HEK293 (cell line): Measurements from ENCODE around the gene AK3.

Experiments used
- CTCF ChIA-PET: fragments of 350-600 bp; formaldehyde crosslinking; extraction: SDS; loops from one replicate; lab custom pipeline; 2021; ENCODE audit warnings: antibody characterized with exemption; lab: Yijun Ruan, JAX
- POLR2A ChIA-PET: fragments of 300-600 bp; formaldehyde crosslinking; extraction: SDS; loops from one replicate; lab custom pipeline; 2020; ENCODE audit warnings: antibody characterized with exemption, inconsistent platforms; lab: Yijun Ruan, JAX
- H3K27ac ChIP-seq: fragments of 200-500 bp; sonication (Bioruptor generic); 2 replicates; pipeline ENCODE4 v1.5.1; 2014; ENCODE audit warnings: low read depth, low read length, control low read depth, inconsistent platforms; ENCODE audit errors: extremely low read depth
- H3K36me3 ChIP-seq, 2 experiments: fragments of 200-500 bp in 1 of 2; sonication (Bioruptor generic) in 1 of 2; 1 replicate in 1 of 2; 2 replicates in 1 of 2; pipeline ENCODE4 v1.5.1; 2014 to 2017; ENCODE audit warnings: inconsistent platforms in 2 of 2, low read length in 2 of 2; ENCODE audit not compliant: control insufficient read depth in 2 of 2, insufficient read depth in 1 of 2
- H3K4me1 ChIP-seq: fragments of 200-500 bp; sonication (Bioruptor generic); 2 replicates; pipeline ENCODE4 v1.5.1; 2014; ENCODE audit warnings: mild to moderate bottlenecking, low read length, inconsistent platforms; ENCODE audit not compliant: control insufficient read depth, insufficient read depth
- H3K4me3 ChIP-seq: 2 replicates; pipeline ENCODE4 v1.5.1; 2011; ENCODE audit warnings: low read depth, mild to moderate bottlenecking, control low read depth, low read length, moderate library complexity
- H3K9me3 ChIP-seq: fragments of 200-500 bp; sonication (Bioruptor generic); 2 replicates; pipeline ENCODE4 v1.5.1; 2014; ENCODE audit warnings: low read depth, low read length, inconsistent platforms; ENCODE audit not compliant: control insufficient read depth, insufficient read depth
- GFI1B ChIP-seq: fragments of 450-650 bp; formaldehyde crosslinking; IDR thresholded peaks from 2 replicates; pipeline ENCODE4 v1.5.1; 2016; ENCODE audit warnings: missing biosample characterization, missing genetic modification characterization
- GLIS2 ChIP-seq: fragments of 450-650 bp; formaldehyde crosslinking; IDR thresholded peaks from 2 replicates; pipeline ENCODE4 v1.5.1; 2016; ENCODE audit warnings: missing biosample characterization, missing genetic modification characterization
- MZF1 ChIP-seq: fragments of 450-650 bp; formaldehyde crosslinking; IDR thresholded peaks from 2 replicates; pipeline ENCODE4 v1.5.1; 2017; ENCODE audit warnings: missing biosample characterization, missing genetic modification characterization, borderline replicate concordance
- REPIN1 ChIP-seq: fragments of 450-650 bp; formaldehyde crosslinking; IDR thresholded peaks from 2 replicates; pipeline ENCODE4 v1.5.1; 2017; ENCODE audit warnings: missing biosample characterization, missing genetic modification characterization, low read depth
- SP7 ChIP-seq: fragments of 450-650 bp; formaldehyde crosslinking; IDR thresholded peaks from 2 replicates; pipeline ENCODE4 v1.5.1; 2016; ENCODE audit warnings: missing biosample characterization, missing genetic modification characterization
- ZBTB20 ChIP-seq: fragments of 450-650 bp; formaldehyde crosslinking; IDR thresholded peaks from 2 replicates; pipeline ENCODE4 v1.5.1; 2016; ENCODE audit warnings: missing biosample characterization, missing genetic modification characterization
- ZNF2 ChIP-seq: fragments of 450-650 bp; formaldehyde crosslinking; IDR thresholded peaks from 2 replicates; pipeline ENCODE4 v1.5.1; 2016; ENCODE audit warnings: missing biosample characterization, missing genetic modification characterization
- ZNF202 ChIP-seq: fragments of 450-650 bp; formaldehyde crosslinking; IDR thresholded peaks from 2 replicates; pipeline ENCODE4 v1.5.1; 2016; ENCODE audit warnings: missing biosample characterization, missing genetic modification characterization, borderline replicate concordance
- ZNF211 ChIP-seq: fragments of 450-650 bp; formaldehyde crosslinking; IDR thresholded peaks from 2 replicates; pipeline ENCODE4 v1.5.1; 2016; ENCODE audit warnings: low read depth, missing biosample characterization, missing genetic modification characterization
- ZNF248 ChIP-seq: fragments of 450-650 bp; formaldehyde crosslinking; IDR thresholded peaks from 2 replicates; pipeline ENCODE4 v1.5.1; 2017; ENCODE audit warnings: missing biosample characterization, missing genetic modification characterization
- ZNF274 ChIP-seq, 2 experiments: fragments of 200-500 bp in 1 of 2; fragments of 450-650 bp in 1 of 2; sonication (Bioruptor generic) in 1 of 2; formaldehyde crosslinking in 1 of 2; IDR thresholded peaks; 2 replicates each; pipeline versions ENCODE4 v1.5.1 to v1.6.1; 2014 to 2016; ENCODE audit warnings: borderline replicate concordance in 1 of 2, inconsistent platforms in 1 of 2, low read length in 1 of 2, missing biosample characterization in 1 of 2, missing genetic modification characterization in 1 of 2
- ZNF549 ChIP-seq: fragments of 450-650 bp; IDR thresholded peaks from 2 replicates; pipeline ENCODE4 v1.5.1; 2018; ENCODE audit warnings: missing biosample characterization, missing genetic modification characterization, mild to moderate bottlenecking, inconsistent platforms, moderate library complexity
- ZNF610 ChIP-seq: fragments of 450-650 bp; formaldehyde crosslinking; IDR thresholded peaks from 2 replicates; pipeline ENCODE4 v1.5.1; 2016; ENCODE audit warnings: missing biosample characterization, missing genetic modification characterization, borderline replicate concordance
- ZNF830 ChIP-seq: fragments of 450-650 bp; IDR thresholded peaks from 2 replicates; pipeline ENCODE4 v1.5.0; 2018; ENCODE audit warnings: missing biosample characterization, missing genetic modification characterization, low read depth, mild to moderate bottlenecking, moderate library complexity
- ZSCAN18 ChIP-seq: fragments of 450-650 bp; formaldehyde crosslinking; IDR thresholded peaks from 2 replicates; pipeline ENCODE4 v1.5.1; 2016; ENCODE audit warnings: missing biosample characterization, missing genetic modification characterization
- TF ChIP-seq, protein P1 (sequence below): fragments of 450-650 bp; formaldehyde crosslinking; IDR thresholded peaks from 2 replicates; pipeline ENCODE4 v1.5.1; 2016; ENCODE audit warnings: missing biosample characterization, missing genetic modification characterization
- TF ChIP-seq, protein P2 (sequence below): fragments of 450-650 bp; formaldehyde crosslinking; IDR thresholded peaks from 2 replicates; pipeline ENCODE4 v1.5.1; 2016; ENCODE audit warnings: missing biosample characterization, missing genetic modification characterization
- TF ChIP-seq, protein P3 (sequence below): fragments of 450-650 bp; formaldehyde crosslinking; IDR thresholded peaks from 2 replicates; pipeline ENCODE4 v1.5.1; 2017; ENCODE audit warnings: missing biosample characterization, missing genetic modification characterization
- TF ChIP-seq, protein P4 (sequence below): fragments of 450-650 bp; formaldehyde crosslinking; IDR thresholded peaks from 2 replicates; pipeline ENCODE4 v1.5.1; 2016; ENCODE audit warnings: missing biosample characterization, missing genetic modification characterization
- TF ChIP-seq, protein P5 (sequence below): fragments of 450-650 bp; formaldehyde crosslinking; IDR thresholded peaks from 2 replicates; pipeline ENCODE4 v1.5.1; 2016; ENCODE audit warnings: missing biosample characterization, missing genetic modification characterization, borderline replicate concordance

The AK3 gene

DNA sequence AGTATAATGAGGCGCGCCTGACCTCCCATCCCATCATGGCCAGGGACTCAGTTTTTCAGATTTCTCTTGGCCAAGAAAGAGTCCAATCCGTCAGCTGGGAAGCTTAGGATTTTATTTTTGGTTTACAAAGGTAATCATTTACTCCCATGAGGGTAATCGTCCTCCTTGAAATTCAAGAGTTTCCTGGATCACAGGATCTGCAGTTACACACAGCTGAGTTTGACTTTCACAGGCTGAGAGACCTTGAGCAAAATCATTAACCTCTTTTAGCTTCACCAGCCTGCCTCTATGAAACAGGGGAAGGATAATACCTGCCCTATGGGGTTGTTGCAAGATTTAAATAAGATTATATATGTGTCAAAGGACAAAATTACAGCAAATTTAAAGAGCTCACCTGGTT, 15.4 kb upstream of the AK3 start:
- H3K9me3 ChIP-seq = no peaks in the 10 kb centered on the region
- H3K27ac ChIP-seq = no peak overlapping the region
- H3K4me3 ChIP-seq = no peak overlapping the region
- ChIA-PET CTCF (interaction anchor here (0.5 to 1.1 kb wide), 4 partner anchors 12 to 153 kb away, joined by 3 read pairs; partner anchors contain the start of gene RCL1), POLR2A (interaction anchor here (1.1 kb wide), 1 partner anchor 16 kb away, joined by 3 read pairs; the partner anchor contains the start of gene AK3)
- no peaks in the 10 kb centered on the region for H3K36me3 ChIP-seq
- TF ChIP-seq, protein P1, sequence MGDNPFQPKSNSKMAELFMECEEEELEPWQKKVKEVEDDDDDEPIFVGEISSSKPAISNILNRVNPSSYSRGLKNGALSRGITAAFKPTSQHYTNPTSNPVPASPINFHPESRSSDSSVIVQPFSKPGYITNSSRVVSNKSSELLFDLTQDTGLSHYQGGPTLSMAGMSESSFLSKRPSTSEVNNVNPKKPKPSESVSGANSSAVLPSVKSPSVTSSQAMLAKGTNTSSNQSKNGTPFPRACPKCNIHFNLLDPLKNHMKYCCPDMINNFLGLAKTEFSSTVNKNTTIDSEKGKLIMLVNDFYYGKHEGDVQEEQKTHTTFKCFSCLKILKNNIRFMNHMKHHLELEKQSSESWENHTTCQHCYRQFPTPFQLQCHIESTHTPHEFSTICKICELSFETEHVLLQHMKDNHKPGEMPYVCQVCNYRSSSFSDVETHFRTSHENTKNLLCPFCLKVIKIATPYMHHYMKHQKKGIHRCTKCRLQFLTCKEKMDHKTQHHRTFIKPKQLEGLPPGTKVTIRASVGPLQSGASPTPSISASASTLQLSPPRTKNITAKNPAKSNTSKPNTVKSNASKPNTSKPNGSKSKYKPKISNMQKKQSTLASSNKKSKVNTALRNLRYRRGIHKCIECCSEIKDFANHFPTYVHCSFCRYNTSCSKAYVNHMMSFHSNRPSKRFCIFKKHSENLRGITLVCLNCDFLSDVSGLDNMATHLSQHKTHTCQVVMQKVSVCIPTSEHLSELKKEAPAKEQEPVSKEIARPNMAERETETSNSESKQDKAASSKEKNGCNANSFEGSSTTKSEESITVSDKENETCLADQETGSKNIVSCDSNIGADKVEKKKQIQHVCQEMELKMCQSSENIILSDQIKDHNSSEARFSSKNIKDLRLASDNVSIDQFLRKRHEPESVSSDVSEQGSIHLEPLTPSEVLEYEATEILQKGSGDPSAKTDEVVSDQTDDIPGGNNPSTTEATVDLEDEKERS (tag by site-specific recombination) = no peak
- TF ChIP-seq SP7 (no peak), GFI1B (tag by site-specific recombination) (no peak), ZNF211 (tag by site-specific recombination) (no peak), REPIN1 (no peak), ZNF248 (tag by site-specific recombination) (no peak)
- H3K4me1 ChIP-seq = no peaks in the 10 kb centered on the region

- H3K4me3 ChIP-seq = no peak overlapping the region
- ChIA-PET CTCF (interaction anchor here (0.9 to 1.5 kb wide), 4 partner anchors 7 to 834 kb away, joined by 3 to 10 read pairs (median 4); no protein-coding TSS in a partner anchor), POLR2A (no interaction called here)
- TF ChIP-seq ZBTB20 (tag by site-specific recombination) (no peak), ZNF549 (tag by site-specific recombination) (no peak), ZNF202 (tag by site-specific recombination) (no peak), ZNF610 (tag by site-specific recombination) (no peak), GLIS2 (tag by site-specific recombination) (no peak), ZNF830 (tag by site-specific recombination) (no peak), ZSCAN18 (no peak), ZNF2 (tag by site-specific recombination) (no peak), MZF1 (no peak), ZNF274 (IDR thresholded peaks at IDR 0.05; ENCODE audit: low read length) (no peak), ZNF274 (tag by site-specific recombination; IDR thresholded peaks at IDR 0.05; ENCODE audit: borderline replicate concordance) (no peak)
- TF ChIP-seq, protein P2, sequence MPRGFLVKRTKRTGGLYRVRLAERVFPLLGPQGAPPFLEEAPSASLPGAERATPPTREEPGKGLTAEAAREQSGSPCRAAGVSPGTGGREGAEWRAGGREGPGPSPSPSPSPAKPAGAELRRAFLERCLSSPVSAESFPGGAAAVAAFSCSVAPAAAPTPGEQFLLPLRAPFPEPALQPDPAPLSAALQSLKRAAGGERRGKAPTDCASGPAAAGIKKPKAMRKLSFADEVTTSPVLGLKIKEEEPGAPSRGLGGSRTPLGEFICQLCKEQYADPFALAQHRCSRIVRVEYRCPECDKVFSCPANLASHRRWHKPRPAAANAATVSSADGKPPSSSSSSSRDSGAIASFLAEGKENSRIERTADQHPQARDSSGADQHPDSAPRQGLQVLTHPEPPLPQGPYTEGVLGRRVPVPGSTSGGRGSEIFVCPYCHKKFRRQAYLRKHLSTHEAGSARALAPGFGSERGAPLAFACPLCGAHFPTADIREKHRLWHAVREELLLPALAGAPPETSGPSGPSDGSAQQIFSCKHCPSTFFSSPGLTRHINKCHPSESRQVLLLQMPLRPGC = no peak
- TF ChIP-seq, protein P3, sequence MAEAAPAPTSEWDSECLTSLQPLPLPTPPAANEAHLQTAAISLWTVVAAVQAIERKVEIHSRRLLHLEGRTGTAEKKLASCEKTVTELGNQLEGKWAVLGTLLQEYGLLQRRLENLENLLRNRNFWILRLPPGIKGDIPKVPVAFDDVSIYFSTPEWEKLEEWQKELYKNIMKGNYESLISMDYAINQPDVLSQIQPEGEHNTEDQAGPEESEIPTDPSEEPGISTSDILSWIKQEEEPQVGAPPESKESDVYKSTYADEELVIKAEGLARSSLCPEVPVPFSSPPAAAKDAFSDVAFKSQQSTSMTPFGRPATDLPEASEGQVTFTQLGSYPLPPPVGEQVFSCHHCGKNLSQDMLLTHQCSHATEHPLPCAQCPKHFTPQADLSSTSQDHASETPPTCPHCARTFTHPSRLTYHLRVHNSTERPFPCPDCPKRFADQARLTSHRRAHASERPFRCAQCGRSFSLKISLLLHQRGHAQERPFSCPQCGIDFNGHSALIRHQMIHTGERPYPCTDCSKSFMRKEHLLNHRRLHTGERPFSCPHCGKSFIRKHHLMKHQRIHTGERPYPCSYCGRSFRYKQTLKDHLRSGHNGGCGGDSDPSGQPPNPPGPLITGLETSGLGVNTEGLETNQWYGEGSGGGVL = no peak
- TF ChIP-seq, protein P4, sequence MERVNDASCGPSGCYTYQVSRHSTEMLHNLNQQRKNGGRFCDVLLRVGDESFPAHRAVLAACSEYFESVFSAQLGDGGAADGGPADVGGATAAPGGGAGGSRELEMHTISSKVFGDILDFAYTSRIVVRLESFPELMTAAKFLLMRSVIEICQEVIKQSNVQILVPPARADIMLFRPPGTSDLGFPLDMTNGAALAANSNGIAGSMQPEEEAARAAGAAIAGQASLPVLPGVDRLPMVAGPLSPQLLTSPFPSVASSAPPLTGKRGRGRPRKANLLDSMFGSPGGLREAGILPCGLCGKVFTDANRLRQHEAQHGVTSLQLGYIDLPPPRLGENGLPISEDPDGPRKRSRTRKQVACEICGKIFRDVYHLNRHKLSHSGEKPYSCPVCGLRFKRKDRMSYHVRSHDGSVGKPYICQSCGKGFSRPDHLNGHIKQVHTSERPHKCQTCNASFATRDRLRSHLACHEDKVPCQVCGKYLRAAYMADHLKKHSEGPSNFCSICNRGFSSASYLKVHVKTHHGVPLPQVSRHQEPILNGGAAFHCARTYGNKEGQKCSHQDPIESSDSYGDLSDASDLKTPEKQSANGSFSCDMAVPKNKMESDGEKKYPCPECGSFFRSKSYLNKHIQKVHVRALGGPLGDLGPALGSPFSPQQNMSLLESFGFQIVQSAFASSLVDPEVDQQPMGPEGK (tag by site-specific recombination) = no peak
- TF ChIP-seq, protein P5, sequence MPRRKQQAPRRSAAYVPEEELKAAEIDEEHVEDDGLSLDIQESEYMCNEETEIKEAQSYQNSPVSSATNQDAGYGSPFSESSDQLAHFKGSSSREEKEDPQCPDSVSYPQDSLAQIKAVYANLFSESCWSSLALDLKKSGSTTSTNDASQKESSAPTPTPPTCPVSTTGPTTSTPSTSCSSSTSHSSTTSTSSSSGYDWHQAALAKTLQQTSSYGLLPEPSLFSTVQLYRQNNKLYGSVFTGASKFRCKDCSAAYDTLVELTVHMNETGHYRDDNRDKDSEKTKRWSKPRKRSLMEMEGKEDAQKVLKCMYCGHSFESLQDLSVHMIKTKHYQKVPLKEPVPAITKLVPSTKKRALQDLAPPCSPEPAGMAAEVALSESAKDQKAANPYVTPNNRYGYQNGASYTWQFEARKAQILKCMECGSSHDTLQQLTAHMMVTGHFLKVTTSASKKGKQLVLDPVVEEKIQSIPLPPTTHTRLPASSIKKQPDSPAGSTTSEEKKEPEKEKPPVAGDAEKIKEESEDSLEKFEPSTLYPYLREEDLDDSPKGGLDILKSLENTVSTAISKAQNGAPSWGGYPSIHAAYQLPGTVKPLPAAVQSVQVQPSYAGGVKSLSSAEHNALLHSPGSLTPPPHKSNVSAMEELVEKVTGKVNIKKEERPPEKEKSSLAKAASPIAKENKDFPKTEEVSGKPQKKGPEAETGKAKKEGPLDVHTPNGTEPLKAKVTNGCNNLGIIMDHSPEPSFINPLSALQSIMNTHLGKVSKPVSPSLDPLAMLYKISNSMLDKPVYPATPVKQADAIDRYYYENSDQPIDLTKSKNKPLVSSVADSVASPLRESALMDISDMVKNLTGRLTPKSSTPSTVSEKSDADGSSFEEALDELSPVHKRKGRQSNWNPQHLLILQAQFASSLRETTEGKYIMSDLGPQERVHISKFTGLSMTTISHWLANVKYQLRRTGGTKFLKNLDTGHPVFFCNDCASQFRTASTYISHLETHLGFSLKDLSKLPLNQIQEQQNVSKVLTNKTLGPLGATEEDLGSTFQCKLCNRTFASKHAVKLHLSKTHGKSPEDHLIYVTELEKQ (tag by site-specific recombination) = no peak
Measured at GRCh38 chr9:4755026-4755609, 14.1 kb upstream of the AK3 start.

More at GRCh38 chr9:4755026-4755609, 14.1 kb upstream of the AK3 start:
- Histone ChIP-seq H3K4me1 (no peaks in the 10 kb centered on the region), H3K9me3 (no peaks in the 10 kb centered on the region), H3K36me3 (no peaks in the 10 kb centered on the region), H3K27ac (no peak overlapping the region)
